ENCODE results near the gene TPK1. TPM values are rescaled to one million over a fixed set of nuclear protein-coding genes. Genes with fewer than 3 reads are reported as not detected.

Gene TPK1
- total RNA-seq, 1 donor from 2014 or later, result 2.2 TPM

- Mint-ChIP-seq H3K36me3 (ENCODE audit: insufficient read depth) (no peaks in the 10 kb centered on the region), H3K27ac (no peak overlapping the region), H3K4me1 (ENCODE audit: low read depth) (no peaks in the 10 kb centered on the region), H3K27me3 (no peaks in the 10 kb centered on the region), H3K9me3 (ENCODE audit: low read depth) (no peaks in the 10 kb centered on the region), H3K4me3 (ENCODE audit: low read depth) (no peak overlapping the region)
- TF ChIP-seq CTCF (IDR thresholded peaks at IDR 0.05; ENCODE audit: unreplicated experiment), result no peak
- DNase-seq (ENCODE audit: low spot score, unreplicated experiment), result no peak
Measured at GRCh38 chr7:144786522-144786921, 49.3 kb downstream of the TPK1 start.

- no peaks in the 10 kb centered on the region for H3K9me3 Mint-ChIP-seq (ENCODE audit: low read depth)
- DNase-seq (ENCODE audit: low spot score, unreplicated experiment), result no peak
- H3K36me3 Mint-ChIP-seq (ENCODE audit: insufficient read depth), result no peaks in the 10 kb centered on the region
- H3K27ac Mint-ChIP-seq, result no peak overlapping the region
- H3K4me3 Mint-ChIP-seq (ENCODE audit: low read depth), result no peak overlapping the region
- H3K4me1 Mint-ChIP-seq (ENCODE audit: low read depth), result no peaks in the 10 kb centered on the region
- H3K27me3 Mint-ChIP-seq, result no peaks in the 10 kb centered on the region
- TF ChIP-seq CTCF (IDR thresholded peaks at IDR 0.05; ENCODE audit: unreplicated experiment), result no peak
Measured at GRCh38 chr7:144786079-144786478, 49.8 kb downstream of the TPK1 start.

GRCh38 chr7:144785521-144785920, 50.3 kb downstream of the TPK1 start:
- Mint-ChIP-seq H3K4me1 (ENCODE audit: low read depth) (no peaks in the 10 kb centered on the region), H3K9me3 (ENCODE audit: low read depth) (no peaks in the 10 kb centered on the region), H3K27me3 (no peaks in the 10 kb centered on the region), H3K4me3 (ENCODE audit: low read depth) (no peak overlapping the region), H3K36me3 (ENCODE audit: insufficient read depth) (no peaks in the 10 kb centered on the region), H3K27ac (no peak overlapping the region)
- DNase-seq (ENCODE audit: low spot score, unreplicated experiment), result no peak
- no peak for TF ChIP-seq CTCF (IDR thresholded peaks at IDR 0.05; ENCODE audit: unreplicated experiment)

GRCh38 chr7:144784943-144785342, 50.9 kb downstream of the TPK1 start:
- Mint-ChIP-seq H3K27ac (no peak overlapping the region), H3K4me1 (ENCODE audit: low read depth) (no peaks in the 10 kb centered on the region), H3K27me3 (no peaks in the 10 kb centered on the region), H3K36me3 (ENCODE audit: insufficient read depth) (no peaks in the 10 kb centered on the region), H3K9me3 (ENCODE audit: low read depth) (no peaks in the 10 kb centered on the region), H3K4me3 (ENCODE audit: low read depth) (no peak overlapping the region)
- DNase-seq (ENCODE audit: low spot score, unreplicated experiment), result no peak
- no peak for TF ChIP-seq CTCF (IDR thresholded peaks at IDR 0.05; ENCODE audit: unreplicated experiment)

- TF ChIP-seq CTCF (IDR thresholded peaks at IDR 0.05; ENCODE audit: unreplicated experiment), result no peak
- H3K4me1 Mint-ChIP-seq (ENCODE audit: low read depth), result no peaks in the 10 kb centered on the region
- H3K4me3 Mint-ChIP-seq (ENCODE audit: low read depth), result no peak overlapping the region
- no peak overlapping the region for H3K27ac Mint-ChIP-seq
- DNase-seq (ENCODE audit: low spot score, unreplicated experiment), result no peak
- H3K27me3 Mint-ChIP-seq, result no peaks in the 10 kb centered on the region
- H3K36me3 Mint-ChIP-seq (ENCODE audit: insufficient read depth), result no peaks in the 10 kb centered on the region
- no peaks in the 10 kb centered on the region for H3K9me3 Mint-ChIP-seq (ENCODE audit: low read depth)
Measured at GRCh38 chr7:144784441-144784840, 51.4 kb downstream of the TPK1 start.
